Lower lobe of right lung (tissue), 2 donors: ENCODE measurements around the gene ZNF138. TPM values are rescaled to one million over a fixed set of nuclear protein-coding genes. Genes with fewer than 3 reads are reported as not detected.

Experiments used
- ATAC-seq, 2 donors: fragments of 200-7000 bp; cut with Tn5 transposase; one replicate each; pipeline ENCODE4 v1.9.1; 2020 to 2022; ENCODE audit warnings: mild to moderate bottlenecking in 2 of 2, moderate library complexity in 2 of 2
- DNase-seq: peaks from one replicate; pipeline ENCODE4 v3.0.0-alpha.2; 2020
- H3K27ac ChIP-seq: fragments of 200-600 bp; one replicate; pipeline ENCODE4 v1.8.0; 2022
- H3K27me3 ChIP-seq: fragments of 200-600 bp; one replicate; pipeline ENCODE4 v1.8.0; 2022; ENCODE audit warnings: low read depth
- H3K36me3 ChIP-seq: fragments of 200-600 bp; one replicate; pipeline ENCODE4 v1.8.0; 2022; ENCODE audit warnings: mild to moderate bottlenecking
- H3K4me1 ChIP-seq: fragments of 200-600 bp; one replicate; pipeline ENCODE4 v1.8.0; 2022
- H3K4me3 ChIP-seq: fragments of 200-600 bp; one replicate; pipeline ENCODE4 v1.8.0; 2022; ENCODE audit warnings: mild to moderate bottlenecking
- H3K9me3 ChIP-seq: fragments of 200-600 bp; one replicate; pipeline ENCODE4 v1.8.0; 2022
- CTCF ChIP-seq: fragments of 200-600 bp; IDR thresholded peaks from one replicate; pipeline ENCODE4 v1.8.0; 2022; ENCODE audit warnings: antibody characterized with exemption, mild to moderate bottlenecking
- intact Hi-C: fragments of 100-400 bp; cut with DNase I; formaldehyde crosslinking; loops from one replicate; pipeline ENCODE4 v1.11.0; 2022
- long read RNA-seq: library from polyadenylated mRNA; unstranded; transcript quantifications from one replicate; pipeline ENCODE4 v2.0.0, GENCODE V29; 2021
- total RNA-seq: library from RNA; stranded (reverse); fragmentation: NEBNext Ultra II Directional; extraction: Animal tissue kit (Norgen Biotek cat#: 25700); gene quantifications from one replicate; pipeline ENCODE4 v1.2.1, GENCODE V29; 2021
- donor health status: DM: no; HTN: yes; CAD: no; lungs with severe emphysema.

The ZNF138 gene
- 6.6 TPM for total RNA-seq
- long read RNA-seq, partial matches to known transcripts, result 0 of 13 reads
- long read RNA-seq, other reads (novel, unspliced or antisense), result 8 of 13 reads

GRCh38 chr7:64794171-64794844 lies at the start of gene ZNF138:
Gene ZNF138 (plus strand): TSS chr7:64794428. CDS start chr7:64794569, 141 bp downstream.
- H3K9me3 ChIP-seq, result no peaks in the 10 kb centered on the region
- peak; percentile 96 for DNase-seq
- peak within 1 kb of the TSS; percentile 83 for H3K27ac ChIP-seq
- TF ChIP-seq CTCF, result no peak
- no peaks in the 10 kb centered on the region for H3K27me3 ChIP-seq
- peak; percentile 100 for ATAC-seq
- peaks cover 3% of the 10 kb centered on the region for H3K36me3 ChIP-seq
- H3K4me1 ChIP-seq, result peaks cover 15% of the 10 kb centered on the region
- peak within 1 kb of the TSS; percentile 86 for H3K4me3 ChIP-seq
- intact Hi-C loops, result no loop called here

DNA sequence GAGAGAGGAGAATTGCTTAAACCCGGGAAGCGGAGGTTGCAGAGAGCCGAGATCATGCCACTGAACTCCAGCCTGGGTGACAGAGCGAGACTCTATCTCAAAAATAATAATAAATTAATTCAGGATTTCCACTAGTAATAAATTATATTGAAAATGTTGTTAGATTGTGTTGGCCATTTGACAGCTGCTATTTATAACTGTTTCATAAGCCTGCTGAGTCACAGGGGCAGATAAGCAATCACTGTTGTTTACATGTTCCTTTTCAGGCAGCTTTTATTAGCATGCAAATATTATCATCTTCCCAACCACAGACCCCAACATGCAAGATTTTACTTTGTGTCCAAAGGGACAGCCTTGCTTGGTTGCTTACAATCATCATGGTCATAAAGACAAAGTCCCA lies 49.5 kb upstream of the ZNF138 start:
- no peaks in the 10 kb centered on the region for H3K4me1 ChIP-seq
- DNase-seq (no peak), ATAC-seq (no peak)
- intact Hi-C loops, result no loop called here
- H3K9me3 ChIP-seq, result peaks cover 13% of the 10 kb centered on the region
- no peak overlapping the region for H3K4me3 ChIP-seq
- H3K36me3 ChIP-seq, result no peaks in the 10 kb centered on the region
- H3K27me3 ChIP-seq, result no peaks in the 10 kb centered on the region
- no peak overlapping the region for H3K27ac ChIP-seq
- TF ChIP-seq CTCF, result no peak

- intact Hi-C loops, result no loop called here
- DNase-seq (no peak), ATAC-seq (no peak)
- peaks cover 13% of the 10 kb centered on the region for H3K9me3 ChIP-seq
- TF ChIP-seq CTCF, result no peak
- H3K27ac ChIP-seq, result no peak overlapping the region
- no peak overlapping the region for H3K4me3 ChIP-seq
- no peaks in the 10 kb centered on the region for H3K4me1 ChIP-seq
- H3K27me3 ChIP-seq, result no peaks in the 10 kb centered on the region
- no peaks in the 10 kb centered on the region for H3K36me3 ChIP-seq
These were observed 46.4 kb upstream of the ZNF138 start for GRCh38 chr7:64747802-64748201.

- H3K27ac ChIP-seq, result no peak overlapping the region
- DNase-seq, result no peak
- intact Hi-C loops, result no loop called here
- H3K4me3 ChIP-seq, result no peak overlapping the region
- ATAC-seq, result no peak
- no peaks in the 10 kb centered on the region for H3K4me1 ChIP-seq
- H3K36me3 ChIP-seq, result no peaks in the 10 kb centered on the region
- no peaks in the 10 kb centered on the region for H3K27me3 ChIP-seq
- no peak for TF ChIP-seq CTCF
- peaks cover 3% of the 10 kb centered on the region for H3K9me3 ChIP-seq
These were observed 41.2 kb upstream of the ZNF138 start for GRCh38 chr7:64753032-64753431.

- intact Hi-C loops, result no loop called here
- no peak for ATAC-seq
- no peak for DNase-seq
- H3K9me3 ChIP-seq, result no peaks in the 10 kb centered on the region
- TF ChIP-seq CTCF, result no peak
- H3K4me1 ChIP-seq, result no peaks in the 10 kb centered on the region
- H3K4me3 ChIP-seq, result no peak overlapping the region
- H3K27me3 ChIP-seq, result no peaks in the 10 kb centered on the region
- H3K27ac ChIP-seq, result no peak overlapping the region
- H3K36me3 ChIP-seq, result no peaks in the 10 kb centered on the region
These were observed 38.4 kb upstream of the ZNF138 start for GRCh38 chr7:64755865-64756264.
